HCT116 (cell line): Measurements from ENCODE around the gene VAMP3. TPM values are rescaled to one million over a fixed set of nuclear protein-coding genes. Genes with fewer than 3 reads are reported as not detected.

ENCODE experiments used
- ATAC-seq: fragments of 200-7000 bp; cut with Tn5 transposase; 2 replicates; pipeline ENCODE4 v1.9.1; 2020; ENCODE audit warnings: mild to moderate bottlenecking, moderate library complexity
- BruUV-seq: library from RNA; stranded (reverse); fragments of 400-500 nt; replicated peaks from 2 replicates; lab custom pipeline; 2021; lab: Mats Ljungman, UMichigan
- CTCF ChIA-PET: fragments of 300-600 bp; sonication (Branson Sonifier 250); formaldehyde crosslinking; loops from one replicate; lab custom pipeline; 2021; ENCODE audit warnings: antibody characterized with exemption; lab: Charles Lee
- POLR2A ChIA-PET: fragments of 300-600, 350-600 bp; sonication (Branson Sonifier 250); formaldehyde crosslinking; loops from one replicate; lab custom pipeline; 2021; ENCODE audit warnings: antibody characterized with exemption; lab: Charles Lee
- RAD21 ChIA-PET, 2 experiments: fragments of 300-600 bp; sonication (Branson Sonifier 250); formaldehyde crosslinking; loops; one replicate each; lab custom pipeline; 2023; ENCODE audit warnings: low total read pairs in 2 of 2; ENCODE audit not compliant: uncharacterized antibody in 2 of 2, unreplicated experiment in 2 of 2, low non-redundant PET in 1 of 2; lab: Charles Lee
- DNase-seq: peaks from one replicate; pipeline ENCODE4 v3.0.0-alpha.2; 2010; ENCODE audit warnings: low read depth, low spot score
- H2AFZ ChIP-seq: fragments of 200-600 bp; shearing (Covaris generic), sonication (generic); 2 replicates; pipeline ENCODE4 v1.6.1; 2017; ENCODE audit warnings: low read depth, mixed run types, mixed read lengths, antibody characterized with exemption, low read length; ENCODE audit not compliant: poor library complexity, severe bottlenecking
- H3K27ac ChIP-seq: 2 replicates; pipeline ENCODE4 v1.5.1; 2012; ENCODE audit warnings: low read depth, low read length
- H3K27me3 ChIP-seq: fragments of 200-600 bp; sonication (generic); 2 replicates; pipeline ENCODE4 v1.6.1; 2016; ENCODE audit warnings: mixed run types, low read length, mixed read lengths; ENCODE audit not compliant: insufficient read depth
- H3K36me3 ChIP-seq, 2 experiments: fragments of 200-500 bp in 1 of 2; fragments of 200-600 bp in 1 of 2; sonication (Bioruptor generic) in 1 of 2; sonication (generic) in 1 of 2; 2 replicates each; pipeline versions ENCODE4 v1.5.1 to v1.6.1; 2014 to 2016; ENCODE audit warnings: low read length in 2 of 2, inconsistent platforms in 1 of 2, mixed read lengths in 1 of 2, mixed run types in 1 of 2; ENCODE audit not compliant: insufficient read depth in 2 of 2, control insufficient read depth in 1 of 2
- H3K4me1 ChIP-seq, 2 experiments: fragments of 200-600 bp in 1 of 2; sonication (generic) in 1 of 2; 2 replicates each; pipeline versions ENCODE4 v1.5.1 to v1.6.1; 2012 to 2017; ENCODE audit warnings: low read length in 2 of 2, inconsistent platforms in 1 of 2, mild to moderate bottlenecking in 1 of 2, mixed read lengths in 1 of 2, mixed run types in 1 of 2, moderate library complexity in 1 of 2; ENCODE audit not compliant: insufficient read depth in 2 of 2, control insufficient read depth in 1 of 2
- H3K4me2 ChIP-seq: fragments of 200-600 bp; sonication (generic); 2 replicates; pipeline ENCODE4 v1.6.1; 2017; ENCODE audit warnings: mixed run types, low read length, mixed read lengths
- H3K4me3 ChIP-seq, 2 experiments: fragments of 200-600 bp in 1 of 2; sonication (generic) in 1 of 2; replicated peaks in 1 of 2; 2 replicates each; pipeline ENCODE4 v1.5.1; 2011 to 2016; ENCODE audit warnings: low read length in 2 of 2, control low read depth in 1 of 2, low read depth in 1 of 2, mild to moderate bottlenecking in 1 of 2, mixed read lengths in 1 of 2, mixed run types in 1 of 2
- H3K79me2 ChIP-seq: fragments of 200-600 bp; sonication (generic); 2 replicates; pipeline ENCODE4 v1.6.1; 2017; ENCODE audit warnings: mild to moderate bottlenecking, mixed run types, low read length, moderate library complexity, mixed read lengths; ENCODE audit not compliant: insufficient read depth
- H3K9ac ChIP-seq: fragments of 200-600 bp; sonication (generic); 2 replicates; pipeline ENCODE4 v1.6.1; 2016; ENCODE audit warnings: low read length, mixed read lengths
- H3K9me2 ChIP-seq: fragments of 200-600 bp; sonication (generic), shearing (Covaris generic); 2 replicates; pipeline ENCODE4 v1.6.1; 2017; ENCODE audit warnings: mixed run types, mild to moderate bottlenecking, moderate library complexity; ENCODE audit not compliant: insufficient read depth
- H3K9me3 ChIP-seq, 2 experiments: fragments of 200-500 bp in 1 of 2; fragments of 200-600 bp in 1 of 2; sonication (Bioruptor generic) in 1 of 2; sonication (generic) in 1 of 2; 2 replicates each; pipeline ENCODE4 v1.6.1; 2014 to 2017; ENCODE audit warnings: low read length in 2 of 2, mixed read lengths in 2 of 2, inconsistent platforms in 1 of 2, low read depth in 1 of 2, mild to moderate bottlenecking in 1 of 2, mixed run types in 1 of 2, moderate library complexity in 1 of 2; ENCODE audit not compliant: control insufficient read depth in 1 of 2, insufficient read depth in 1 of 2
- H4K20me1 ChIP-seq: fragments of 200-600 bp; sonication (generic), shearing (Covaris generic); 2 replicates; pipeline ENCODE4 v1.6.1; 2017; ENCODE audit warnings: mixed run types, mild to moderate bottlenecking, moderate library complexity; ENCODE audit not compliant: insufficient read depth
- CEBPB ChIP-seq: IDR thresholded peaks from 2 replicates; pipeline ENCODE4 v1.6.1; 2012; ENCODE audit warnings: low read depth
- EGR1 ChIP-seq: IDR thresholded peaks from 2 replicates; pipeline ENCODE4 v1.6.1; 2012; ENCODE audit warnings: low read depth
- ELF1 ChIP-seq: IDR thresholded peaks from 2 replicates; pipeline ENCODE4 v1.6.1; 2012; ENCODE audit warnings: low read depth, borderline replicate concordance
- FOSL1 ChIP-seq: IDR thresholded peaks from 2 replicates; pipeline ENCODE4 v1.6.1; 2012; ENCODE audit warnings: low read depth
- JUND ChIP-seq: IDR thresholded peaks from 2 replicates; pipeline ENCODE4 v1.6.1; 2012
- SIN3A ChIP-seq: IDR thresholded peaks from 2 replicates; pipeline ENCODE4 v1.6.1; 2012; ENCODE audit warnings: low read depth
- SP1 ChIP-seq: IDR thresholded peaks from 2 replicates; pipeline ENCODE4 v1.6.1; 2012; ENCODE audit warnings: low read depth
- SRF ChIP-seq: IDR thresholded peaks from 2 replicates; pipeline ENCODE4 v1.6.1; 2012; ENCODE audit warnings: low read depth
- YY1 ChIP-seq: IDR thresholded peaks from 2 replicates; pipeline ENCODE4 v1.6.1; 2011; ENCODE audit warnings: low read length, low read depth, moderate library complexity, mild to moderate bottlenecking; ENCODE audit not compliant: insufficient replicate concordance; ENCODE audit errors: extremely low read depth
- ZFX ChIP-seq: fragments of 450-650 bp; IDR thresholded peaks from 2 replicates; pipeline ENCODE4 v1.6.1; 2017
- intact Hi-C: fragments of 100-400 bp; cut with micrococcal nuclease; formaldehyde crosslinking; loops from 2 replicates; pipeline ENCODE4 v1.10.0; 2022
- total RNA-seq: library from RNA; stranded (reverse); gene quantifications from one replicate; pipeline ENCODE4 v1.2.1, GENCODE V29; 2021; ENCODE audit not compliant: unreplicated experiment
- TF ChIP-seq, protein P1 (sequence below): IDR thresholded peaks from 2 replicates; pipeline ENCODE4 v1.6.1; 2011; ENCODE audit warnings: mild to moderate bottlenecking, low read length, moderate library complexity; ENCODE audit not compliant: insufficient replicate concordance; ENCODE audit errors: extremely low read depth
- TF ChIP-seq, protein P2 (sequence below): IDR thresholded peaks from 2 replicates; pipeline ENCODE4 v1.6.1; 2012
- TF ChIP-seq, protein P3 (sequence below), 3 experiments: fragments of 200-600 bp in 1 of 3; sonication (generic) in 1 of 3; IDR thresholded peaks in 2 of 3; conservative IDR thresholded peaks in 1 of 3; 2 replicates each; pipeline ENCODE4 v1.5.1; 2012 to 2017; ENCODE audit warnings: low read depth in 2 of 3, low read length in 2 of 3, antibody characterized with exemption in 1 of 3, borderline replicate concordance in 1 of 3, control low read depth in 1 of 3, mild to moderate bottlenecking in 1 of 3, mixed read lengths in 1 of 3, mixed run types in 1 of 3, moderate library complexity in 1 of 3; ENCODE audit not compliant: insufficient read depth in 1 of 3
- TF ChIP-seq, protein P4 (sequence below): IDR thresholded peaks from 2 replicates; pipeline ENCODE4 v1.6.1; 2012
- TF ChIP-seq, protein P5 (sequence below): IDR thresholded peaks from 2 replicates; pipeline ENCODE4 v1.6.1; 2012; ENCODE audit warnings: low read depth

VAMP3 gene
- total RNA-seq, 1 experiment from 2014 or later = 79.3 TPM

DNA sequence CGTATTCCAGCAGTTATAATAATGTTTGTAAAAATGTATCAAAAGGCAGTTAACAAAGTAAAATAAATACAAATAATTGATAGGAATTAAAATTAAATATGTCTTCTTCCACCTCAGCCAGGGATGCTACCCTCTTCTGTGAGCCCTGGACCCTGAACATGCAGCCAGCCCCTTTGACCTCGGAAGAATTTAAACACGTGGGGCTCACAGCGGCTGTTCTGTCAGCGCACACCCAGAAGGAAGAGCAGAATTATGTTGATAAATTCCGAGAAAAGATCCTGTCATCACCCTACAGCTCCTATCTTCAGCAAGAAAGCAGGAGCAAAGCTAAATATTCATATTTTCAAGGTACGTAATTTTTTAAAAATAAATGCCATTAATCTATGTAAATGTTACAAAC is 55.3 kb downstream of the VAMP3 start (continued):
- TF ChIP-seq, protein P1, sequence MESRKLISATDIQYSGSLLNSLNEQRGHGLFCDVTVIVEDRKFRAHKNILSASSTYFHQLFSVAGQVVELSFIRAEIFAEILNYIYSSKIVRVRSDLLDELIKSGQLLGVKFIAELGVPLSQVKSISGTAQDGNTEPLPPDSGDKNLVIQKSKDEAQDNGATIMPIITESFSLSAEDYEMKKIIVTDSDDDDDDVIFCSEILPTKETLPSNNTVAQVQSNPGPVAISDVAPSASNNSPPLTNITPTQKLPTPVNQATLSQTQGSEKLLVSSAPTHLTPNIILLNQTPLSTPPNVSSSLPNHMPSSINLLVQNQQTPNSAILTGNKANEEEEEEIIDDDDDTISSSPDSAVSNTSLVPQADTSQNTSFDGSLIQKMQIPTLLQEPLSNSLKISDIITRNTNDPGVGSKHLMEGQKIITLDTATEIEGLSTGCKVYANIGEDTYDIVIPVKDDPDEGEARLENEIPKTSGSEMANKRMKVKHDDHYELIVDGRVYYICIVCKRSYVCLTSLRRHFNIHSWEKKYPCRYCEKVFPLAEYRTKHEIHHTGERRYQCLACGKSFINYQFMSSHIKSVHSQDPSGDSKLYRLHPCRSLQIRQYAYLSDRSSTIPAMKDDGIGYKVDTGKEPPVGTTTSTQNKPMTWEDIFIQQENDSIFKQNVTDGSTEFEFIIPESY = no peak

DNA sequence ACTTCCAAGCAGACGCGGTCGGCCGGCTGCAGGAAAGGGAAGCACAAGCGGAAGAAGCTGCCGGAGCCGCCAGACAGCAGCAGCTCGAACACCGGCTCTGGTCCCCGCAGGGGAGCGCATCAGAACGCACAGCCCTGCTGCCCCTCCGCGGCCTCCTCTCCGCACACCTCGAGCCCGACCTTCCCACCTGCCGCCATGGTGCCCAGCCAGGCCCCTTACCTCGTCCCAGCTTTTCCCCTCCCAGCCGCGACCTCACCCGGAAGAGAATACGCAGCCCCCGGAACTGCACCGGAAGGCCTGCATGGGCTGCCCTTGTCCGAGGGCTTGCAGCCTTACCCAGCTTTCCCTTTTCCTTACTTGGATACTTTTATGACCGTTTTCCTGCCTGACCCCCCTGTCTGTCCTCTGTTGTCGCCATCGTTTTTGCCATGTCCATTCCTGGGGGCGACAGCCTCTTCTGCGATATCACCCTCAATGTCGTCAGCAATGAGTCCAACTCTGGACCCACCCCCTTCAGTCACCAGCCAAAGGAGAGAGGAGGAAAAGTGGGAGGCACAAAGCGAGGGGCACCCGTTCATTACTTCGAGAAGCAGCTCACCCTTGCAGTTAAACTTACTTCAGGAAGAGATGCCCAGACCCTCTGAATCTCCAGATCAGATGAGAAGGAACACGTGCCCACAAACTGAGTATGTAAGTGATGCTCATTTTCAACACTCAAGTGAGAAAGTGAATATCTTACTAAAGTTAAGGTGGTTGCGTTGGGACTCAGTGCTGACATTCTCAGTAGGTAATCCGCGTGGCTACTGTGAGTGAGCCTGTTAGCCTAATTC is 56.2 kb downstream of the VAMP3 start:
- H3K27ac ChIP-seq = no peak overlapping the region
- H3K27me3 ChIP-seq = no peaks in the 10 kb centered on the region
- H3K36me3 ChIP-seq = peaks cover 0 to 4% of the 10 kb centered on the region in 2 experiments; a peak in 2 of 4 replicates
- no peak overlapping the region for H2AFZ ChIP-seq
- ATAC-seq = no peak
- ChIA-PET RAD21 (no interaction called here), CTCF (no interaction called here), POLR2A (no interaction called here)
- H3K9me3 ChIP-seq = no peaks in the 10 kb centered on the region
- no peaks in the 10 kb centered on the region for H3K4me1 ChIP-seq
- TF ChIP-seq, protein P2, sequence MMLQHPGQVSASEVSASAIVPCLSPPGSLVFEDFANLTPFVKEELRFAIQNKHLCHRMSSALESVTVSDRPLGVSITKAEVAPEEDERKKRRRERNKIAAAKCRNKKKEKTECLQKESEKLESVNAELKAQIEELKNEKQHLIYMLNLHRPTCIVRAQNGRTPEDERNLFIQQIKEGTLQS = no peak
- TF ChIP-seq, protein P3, sequence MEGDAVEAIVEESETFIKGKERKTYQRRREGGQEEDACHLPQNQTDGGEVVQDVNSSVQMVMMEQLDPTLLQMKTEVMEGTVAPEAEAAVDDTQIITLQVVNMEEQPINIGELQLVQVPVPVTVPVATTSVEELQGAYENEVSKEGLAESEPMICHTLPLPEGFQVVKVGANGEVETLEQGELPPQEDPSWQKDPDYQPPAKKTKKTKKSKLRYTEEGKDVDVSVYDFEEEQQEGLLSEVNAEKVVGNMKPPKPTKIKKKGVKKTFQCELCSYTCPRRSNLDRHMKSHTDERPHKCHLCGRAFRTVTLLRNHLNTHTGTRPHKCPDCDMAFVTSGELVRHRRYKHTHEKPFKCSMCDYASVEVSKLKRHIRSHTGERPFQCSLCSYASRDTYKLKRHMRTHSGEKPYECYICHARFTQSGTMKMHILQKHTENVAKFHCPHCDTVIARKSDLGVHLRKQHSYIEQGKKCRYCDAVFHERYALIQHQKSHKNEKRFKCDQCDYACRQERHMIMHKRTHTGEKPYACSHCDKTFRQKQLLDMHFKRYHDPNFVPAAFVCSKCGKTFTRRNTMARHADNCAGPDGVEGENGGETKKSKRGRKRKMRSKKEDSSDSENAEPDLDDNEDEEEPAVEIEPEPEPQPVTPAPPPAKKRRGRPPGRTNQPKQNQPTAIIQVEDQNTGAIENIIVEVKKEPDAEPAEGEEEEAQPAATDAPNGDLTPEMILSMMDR (IDR thresholded peaks at IDR 0.05 in 2 of 3, conservative IDR thresholded peaks at IDR 0.05 in 1 of 3; ENCODE audit: borderline replicate concordance in 1 of 3, insufficient read depth in 1 of 3, low read depth in 2 of 3, low read length in 2 of 3) = no peak
- TF ChIP-seq, protein P4, sequence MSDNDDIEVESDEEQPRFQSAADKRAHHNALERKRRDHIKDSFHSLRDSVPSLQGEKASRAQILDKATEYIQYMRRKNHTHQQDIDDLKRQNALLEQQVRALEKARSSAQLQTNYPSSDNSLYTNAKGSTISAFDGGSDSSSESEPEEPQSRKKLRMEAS = no peak
- no peak for TF ChIP-seq YY1
- no peak for TF ChIP-seq SIN3A
- no peak for TF ChIP-seq SRF
- TF ChIP-seq CEBPB = no peak
- TF ChIP-seq, protein P5, sequence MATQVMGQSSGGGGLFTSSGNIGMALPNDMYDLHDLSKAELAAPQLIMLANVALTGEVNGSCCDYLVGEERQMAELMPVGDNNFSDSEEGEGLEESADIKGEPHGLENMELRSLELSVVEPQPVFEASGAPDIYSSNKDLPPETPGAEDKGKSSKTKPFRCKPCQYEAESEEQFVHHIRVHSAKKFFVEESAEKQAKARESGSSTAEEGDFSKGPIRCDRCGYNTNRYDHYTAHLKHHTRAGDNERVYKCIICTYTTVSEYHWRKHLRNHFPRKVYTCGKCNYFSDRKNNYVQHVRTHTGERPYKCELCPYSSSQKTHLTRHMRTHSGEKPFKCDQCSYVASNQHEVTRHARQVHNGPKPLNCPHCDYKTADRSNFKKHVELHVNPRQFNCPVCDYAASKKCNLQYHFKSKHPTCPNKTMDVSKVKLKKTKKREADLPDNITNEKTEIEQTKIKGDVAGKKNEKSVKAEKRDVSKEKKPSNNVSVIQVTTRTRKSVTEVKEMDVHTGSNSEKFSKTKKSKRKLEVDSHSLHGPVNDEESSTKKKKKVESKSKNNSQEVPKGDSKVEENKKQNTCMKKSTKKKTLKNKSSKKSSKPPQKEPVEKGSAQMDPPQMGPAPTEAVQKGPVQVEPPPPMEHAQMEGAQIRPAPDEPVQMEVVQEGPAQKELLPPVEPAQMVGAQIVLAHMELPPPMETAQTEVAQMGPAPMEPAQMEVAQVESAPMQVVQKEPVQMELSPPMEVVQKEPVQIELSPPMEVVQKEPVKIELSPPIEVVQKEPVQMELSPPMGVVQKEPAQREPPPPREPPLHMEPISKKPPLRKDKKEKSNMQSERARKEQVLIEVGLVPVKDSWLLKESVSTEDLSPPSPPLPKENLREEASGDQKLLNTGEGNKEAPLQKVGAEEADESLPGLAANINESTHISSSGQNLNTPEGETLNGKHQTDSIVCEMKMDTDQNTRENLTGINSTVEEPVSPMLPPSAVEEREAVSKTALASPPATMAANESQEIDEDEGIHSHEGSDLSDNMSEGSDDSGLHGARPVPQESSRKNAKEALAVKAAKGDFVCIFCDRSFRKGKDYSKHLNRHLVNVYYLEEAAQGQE = no peak
- no peak for TF ChIP-seq ELF1
- TF ChIP-seq EGR1 = no peak
- TF ChIP-seq JUND = no peak
- TF ChIP-seq ZFX = no peak
- no peak for TF ChIP-seq SP1
- no peak for TF ChIP-seq FOSL1
- H3K4me2 ChIP-seq = no peak overlapping the region
- no TSS peak for BruUV-seq
- no peak overlapping the region for H3K4me3 ChIP-seq
- H4K20me1 ChIP-seq = no peaks in the 10 kb centered on the region
- no peak overlapping the region for H3K9ac ChIP-seq
- DNase-seq = no peak
- H3K9me2 ChIP-seq = no peaks in the 10 kb centered on the region
- intact Hi-C loops = no loop called here
- H3K79me2 ChIP-seq = no peaks in the 10 kb centered on the region
